ENCODE results near the gene STK33. TPM values are rescaled to one million over a fixed set of nuclear protein-coding genes. Genes with fewer than 3 reads are reported as not detected.

STK33 gene
- total RNA-seq, 1 experiment from 2014 or later, result 10.9 TPM

- no peak overlapping the region for H2AFZ ChIP-seq (ENCODE audit: low read depth, low read length, poor library complexity, severe bottlenecking)
- POLR2A ChIA-PET, result no interaction called here
- H3K4me2 ChIP-seq (ENCODE audit: low read length), result no peak overlapping the region
- H3K4me1 ChIP-seq (ENCODE audit: control insufficient read depth in 1 of 2, insufficient read depth in 2 of 2, low read length in 2 of 2), result no peaks in the 10 kb centered on the region
- H3K4me3 ChIP-seq (replicated peaks in 1 of 2; ENCODE audit: low read depth in 1 of 2, low read length in 2 of 2), result no peak overlapping the region
- DNase-seq (ENCODE audit: low read depth, low spot score), result no peak
- TF ChIP-seq CBX3 (IDR thresholded peaks at IDR 0.05; ENCODE audit: low read depth), result no peak
- no peak for TF ChIP-seq ATF3 (IDR thresholded peaks at IDR 0.05)
- TF ChIP-seq, protein P1, sequence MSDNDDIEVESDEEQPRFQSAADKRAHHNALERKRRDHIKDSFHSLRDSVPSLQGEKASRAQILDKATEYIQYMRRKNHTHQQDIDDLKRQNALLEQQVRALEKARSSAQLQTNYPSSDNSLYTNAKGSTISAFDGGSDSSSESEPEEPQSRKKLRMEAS (IDR thresholded peaks at IDR 0.05), result no peak
- TF ChIP-seq SP1 (IDR thresholded peaks at IDR 0.05; ENCODE audit: low read depth), result no peak
- no peak for TF ChIP-seq FOSL1 (IDR thresholded peaks at IDR 0.05; ENCODE audit: low read depth)
- TF ChIP-seq POLR2A (IDR thresholded peaks at IDR 0.05; ENCODE audit: borderline replicate concordance, extremely low read depth, insufficient read depth, insufficient read length), result no peak
- no peak for TF ChIP-seq EZH2 (IDR thresholded peaks at IDR 0.05)
- no peaks in the 10 kb centered on the region for H3K9me2 ChIP-seq (ENCODE audit: insufficient read depth)
- H3K79me2 ChIP-seq (ENCODE audit: insufficient read depth, low read length), result no peaks in the 10 kb centered on the region
- CTCF ChIA-PET, result no interaction called here
- no TSS peak for BruUV-seq (replicated peaks)
- no peak overlapping the region for H3K27ac ChIP-seq (ENCODE audit: low read depth, low read length)
- no peak for ATAC-seq
- no peaks in the 10 kb centered on the region for H3K36me3 ChIP-seq (ENCODE audit: control insufficient read depth in 1 of 2, insufficient read depth in 2 of 2, low read length in 2 of 2)
- H3K9ac ChIP-seq (ENCODE audit: low read length), result no peak overlapping the region
- no peaks in the 10 kb centered on the region for H3K27me3 ChIP-seq (ENCODE audit: insufficient read depth, low read length)
- intact Hi-C loops (cut with micrococcal nuclease), result no loop called here
- H3K9me3 ChIP-seq (ENCODE audit: control insufficient read depth in 1 of 2, insufficient read depth in 1 of 2, low read depth in 1 of 2, low read length in 2 of 2), result no peaks in the 10 kb centered on the region
- RAD21 ChIA-PET (ENCODE audit: low non-redundant PET in 1 of 2, low total read pairs in 2 of 2, uncharacterized antibody in 2 of 2, unreplicated experiment in 2 of 2), result no interaction called here
- H4K20me1 ChIP-seq (ENCODE audit: insufficient read depth), result no peaks in the 10 kb centered on the region
Observed at GRCh38 chr11:8527939-8528338, 66.1 kb downstream of the STK33 start.

GRCh38 chr11:8523396-8523795 is 70.6 kb downstream of the STK33 start:
- DNase-seq (ENCODE audit: low read depth, low spot score) (no peak), ATAC-seq (no peak)
- ChIA-PET POLR2A (no interaction called here), RAD21 (ENCODE audit: low non-redundant PET in 1 of 2, low total read pairs in 2 of 2, uncharacterized antibody in 2 of 2, unreplicated experiment in 2 of 2) (no interaction called here), CTCF (no interaction called here)
- Histone ChIP-seq H3K9me2 (ENCODE audit: insufficient read depth) (no peaks in the 10 kb centered on the region), H3K79me2 (ENCODE audit: insufficient read depth, low read length) (no peaks in the 10 kb centered on the region), H3K36me3 (ENCODE audit: control insufficient read depth in 1 of 2, insufficient read depth in 2 of 2, low read length in 2 of 2) (no peaks in the 10 kb centered on the region), H3K9me3 (ENCODE audit: control insufficient read depth in 1 of 2, insufficient read depth in 1 of 2, low read depth in 1 of 2, low read length in 2 of 2) (no peaks in the 10 kb centered on the region), H3K4me3 (replicated peaks in 1 of 2; ENCODE audit: low read depth in 1 of 2, low read length in 2 of 2) (no peak overlapping the region), H3K4me1 (ENCODE audit: control insufficient read depth in 1 of 2, insufficient read depth in 2 of 2, low read length in 2 of 2) (no peaks in the 10 kb centered on the region), H3K27ac (ENCODE audit: low read depth, low read length) (no peak overlapping the region), H4K20me1 (ENCODE audit: insufficient read depth) (no peaks in the 10 kb centered on the region), H3K4me2 (ENCODE audit: low read length) (no peak overlapping the region), H3K9ac (ENCODE audit: low read length) (no peak overlapping the region), H2AFZ (ENCODE audit: low read depth, low read length, poor library complexity, severe bottlenecking) (no peak overlapping the region), H3K27me3 (ENCODE audit: insufficient read depth, low read length) (no peaks in the 10 kb centered on the region)
- intact Hi-C loops (cut with micrococcal nuclease), result no loop called here
- TF ChIP-seq FOSL1 (IDR thresholded peaks at IDR 0.05; ENCODE audit: low read depth), result no peak
- TF ChIP-seq, protein P2, sequence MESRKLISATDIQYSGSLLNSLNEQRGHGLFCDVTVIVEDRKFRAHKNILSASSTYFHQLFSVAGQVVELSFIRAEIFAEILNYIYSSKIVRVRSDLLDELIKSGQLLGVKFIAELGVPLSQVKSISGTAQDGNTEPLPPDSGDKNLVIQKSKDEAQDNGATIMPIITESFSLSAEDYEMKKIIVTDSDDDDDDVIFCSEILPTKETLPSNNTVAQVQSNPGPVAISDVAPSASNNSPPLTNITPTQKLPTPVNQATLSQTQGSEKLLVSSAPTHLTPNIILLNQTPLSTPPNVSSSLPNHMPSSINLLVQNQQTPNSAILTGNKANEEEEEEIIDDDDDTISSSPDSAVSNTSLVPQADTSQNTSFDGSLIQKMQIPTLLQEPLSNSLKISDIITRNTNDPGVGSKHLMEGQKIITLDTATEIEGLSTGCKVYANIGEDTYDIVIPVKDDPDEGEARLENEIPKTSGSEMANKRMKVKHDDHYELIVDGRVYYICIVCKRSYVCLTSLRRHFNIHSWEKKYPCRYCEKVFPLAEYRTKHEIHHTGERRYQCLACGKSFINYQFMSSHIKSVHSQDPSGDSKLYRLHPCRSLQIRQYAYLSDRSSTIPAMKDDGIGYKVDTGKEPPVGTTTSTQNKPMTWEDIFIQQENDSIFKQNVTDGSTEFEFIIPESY (IDR thresholded peaks at IDR 0.05; ENCODE audit: extremely low read depth, insufficient replicate concordance, low read length), result no peak
- TF ChIP-seq TCF7L2 (IDR thresholded peaks at IDR 0.05; ENCODE audit: borderline replicate concordance, extremely low read depth, insufficient read depth, insufficient read length), result no peak
- BruUV-seq (replicated peaks), result no TSS peak
